GM23338 (cell line): ENCODE measurements around the gene APCDD1L. TPM values are rescaled to one million over a fixed set of nuclear protein-coding genes. Genes with fewer than 3 reads are reported as not detected.

ENCODE experiments used
- ATAC-seq: fragments of 200-7000 bp; cut with Tn5 transposase; 3 replicates; pipeline ENCODE4 v1.9.1; 2020
- DNase-seq: peaks from one replicate; pipeline ENCODE4 v3.0.0-alpha.2; 2015; ENCODE audit warnings: low spot score
- H2AFZ ChIP-seq: fragments of 200-600 bp; sonication (generic); 2 replicates; pipeline ENCODE4 v1.8.0; 2016; ENCODE audit warnings: antibody characterized with exemption, mild to moderate bottlenecking, moderate library complexity
- H3F3A ChIP-seq: fragments of 200-600 bp; sonication (generic); replicated peaks from 2 replicates; pipeline ENCODE4 v1.8.0; 2017; ENCODE audit warnings: antibody characterized with exemption, mixed run types, low read depth
- H3K27ac ChIP-seq: fragments of 200-600 bp; sonication (generic); 2 replicates; pipeline ENCODE4 v1.6.1; 2016; ENCODE audit warnings: low read depth
- H3K27me3 ChIP-seq: fragments of 200-600 bp; sonication (generic); 2 replicates; pipeline ENCODE4 v1.8.0; 2016; ENCODE audit warnings: mild to moderate bottlenecking, mixed run types, moderate library complexity; ENCODE audit not compliant: insufficient read depth
- H3K36me3 ChIP-seq: fragments of 200-600 bp; sonication (generic); 2 replicates; pipeline ENCODE4 v1.8.0; 2016; ENCODE audit warnings: mild to moderate bottlenecking; ENCODE audit not compliant: insufficient read depth
- H3K4me1 ChIP-seq: fragments of 200-600 bp; sonication (generic); 2 replicates; pipeline ENCODE4 v1.8.0; 2016; ENCODE audit warnings: mild to moderate bottlenecking, moderate library complexity; ENCODE audit not compliant: insufficient read depth
- H3K4me2 ChIP-seq: fragments of 200-600 bp; sonication (generic); 2 replicates; pipeline ENCODE4 v1.7.1; 2017; ENCODE audit warnings: mixed run types
- H3K4me3 ChIP-seq: fragments of 200-600 bp; sonication (generic); 2 replicates; pipeline ENCODE4 v1.6.1; 2016; ENCODE audit warnings: mixed run types
- H3K79me2 ChIP-seq: fragments of 200-600 bp; sonication (generic); replicated peaks from 2 replicates; pipeline ENCODE4 v1.8.0; 2017; ENCODE audit warnings: mild to moderate bottlenecking; ENCODE audit not compliant: insufficient read depth
- H3K9me2 ChIP-seq: fragments of 200-600 bp; sonication (generic); 2 replicates; pipeline ENCODE4 v1.8.0; 2017; ENCODE audit not compliant: insufficient read depth
- H4K20me1 ChIP-seq: fragments of 200-600 bp; sonication (generic); replicated peaks from 2 replicates; pipeline ENCODE4 v1.8.0; 2017; ENCODE audit warnings: mild to moderate bottlenecking; ENCODE audit not compliant: insufficient read depth
- H3K27ac Mint-ChIP-seq: 2 replicates; pipeline ENCODE4 v1.8.0; 2020; ENCODE audit warnings: inconsistent platforms, mild to moderate bottlenecking, moderate library complexity, mixed read lengths
- H3K27me3 Mint-ChIP-seq: 3 replicates; pipeline ENCODE4 v1.8.0; 2022; ENCODE audit warnings: low read depth, mild to moderate bottlenecking, moderate library complexity, mixed read lengths, inconsistent platforms; ENCODE audit not compliant: insufficient read depth, poor library complexity
- H3K36me3 Mint-ChIP-seq: 3 replicates; pipeline ENCODE4 v1.8.0; 2021; ENCODE audit warnings: low read depth, mild to moderate bottlenecking, inconsistent platforms, moderate library complexity, mixed read lengths
- H3K4me1 Mint-ChIP-seq: 3 replicates; pipeline ENCODE4 v1.8.0; 2020; ENCODE audit warnings: mild to moderate bottlenecking, inconsistent platforms, mixed read lengths
- H3K4me3 Mint-ChIP-seq: 3 replicates; pipeline ENCODE4 v1.8.0; 2021; ENCODE audit warnings: moderate library complexity, mild to moderate bottlenecking, inconsistent platforms, mixed read lengths
- H3K9me3 Mint-ChIP-seq: 3 replicates; pipeline ENCODE4 v1.8.0; 2020; ENCODE audit warnings: moderate library complexity, mild to moderate bottlenecking, inconsistent platforms, mixed read lengths
- CREB1 ChIP-seq: fragments of 250-450 bp; sonication (Bioruptor Pico); IDR thresholded peaks from 2 replicates; pipeline ENCODE4 v1.5.0; 2020; ENCODE audit warnings: low read depth, mild to moderate bottlenecking, moderate library complexity
- CTCF ChIP-seq, 2 experiments: fragments of 200-600 bp in 1 of 2; sonication (generic) in 1 of 2; conservative IDR thresholded peaks; 2 replicates each; pipeline versions ENCODE4 v1.5.1 to v1.6.1; 2016 to 2017; ENCODE audit warnings: antibody characterized with exemption in 2 of 2, low read depth in 2 of 2, mild to moderate bottlenecking in 2 of 2, moderate library complexity in 1 of 2
- ETS1 ChIP-seq: IDR thresholded peaks from 2 replicates; pipeline ENCODE4 v1.6.1; 2016; ENCODE audit warnings: antibody characterized with exemption
- EZH2 ChIP-seq: fragments of 200-600 bp; sonication (generic); IDR thresholded peaks from one replicate; pipeline ENCODE4 v1.8.0; 2017; ENCODE audit warnings: antibody characterized with exemption, mild to moderate bottlenecking, low read depth; ENCODE audit not compliant: unreplicated experiment
- EZH2phosphoT487 ChIP-seq: fragments of 200-600 bp; sonication (generic); IDR thresholded peaks from one replicate; pipeline ENCODE4 v1.8.1; 2018; ENCODE audit warnings: antibody characterized with exemption; ENCODE audit not compliant: unreplicated experiment
- JUNB ChIP-seq: IDR thresholded peaks from one replicate; pipeline ENCODE4 v1.6.1; 2016; ENCODE audit warnings: antibody characterized with exemption; ENCODE audit not compliant: unreplicated experiment
- NANOG ChIP-seq: IDR thresholded peaks from 2 replicates; pipeline ENCODE4 v1.6.1; 2016; ENCODE audit warnings: antibody characterized with exemption, borderline replicate concordance
- POLR2AphosphoS5 ChIP-seq: IDR thresholded peaks from 2 replicates; pipeline ENCODE4 v1.6.1; 2016; ENCODE audit warnings: antibody characterized with exemption, low read depth
- REST ChIP-seq: IDR thresholded peaks from one replicate; pipeline ENCODE4 v1.6.1; 2018; ENCODE audit warnings: antibody characterized with exemption; ENCODE audit not compliant: unreplicated experiment
- ZNF114 ChIP-seq: fragments of 250-450 bp; sonication (Bioruptor Pico); IDR thresholded peaks from 2 replicates; pipeline ENCODE4 v1.5.0; 2020; ENCODE audit warnings: mild to moderate bottlenecking, moderate library complexity
- ZNF331 ChIP-seq: fragments of 250-450 bp; sonication (Bioruptor Pico); IDR thresholded peaks from 2 replicates; pipeline ENCODE4 v1.5.0; 2020; ENCODE audit warnings: low read depth, mild to moderate bottlenecking, moderate library complexity
- ZNF462 ChIP-seq: fragments of 250-450 bp; sonication (Bioruptor Pico); IDR thresholded peaks from 2 replicates; pipeline ENCODE4 v1.5.0; 2020; ENCODE audit warnings: mild to moderate bottlenecking, moderate library complexity
- polyA plus RNA-seq: library from polyadenylated mRNA; unstranded; fragments of >200 nt; fragmentation: Nextera tagmentation; extraction: Ambion mirVana; gene quantifications from 2 replicates; pipeline ENCODE4 v1.2.1, GENCODE V29; 2016
- total RNA-seq: library from RNA; depleted of rRNA; stranded (reverse); fragments of >200 nt; shearing (Covaris generic); gene quantifications from 2 replicates; pipeline ENCODE4 v1.2.3, GENCODE V29; 2014

APCDD1L gene
- total and polyA plus RNA-seq, 2 experiments from 2014 or later = 1.8 to 4.6 TPM

- peaks cover 4% of the 10 kb centered on the region; the same call in 2 of the 3 replicates for H3K4me1 Mint-ChIP-seq
Observed at GRCh38 chr20:58483470-58483869, 31.7 kb downstream of the APCDD1L start.

More at GRCh38 chr20:58483470-58483869, 31.7 kb downstream of the APCDD1L start:
- Mint-ChIP-seq H3K4me3 (no peak overlapping the region), H3K27ac (no peak overlapping the region), H3K27me3 (no peaks in the 10 kb centered on the region), H3K9me3 (peaks cover 38% of the 10 kb centered on the region), H3K36me3 (peaks cover 21% of the 10 kb centered on the region)
- peaks cover 7% of the 10 kb centered on the region; the same call in 1 of the 2 replicates for H3K4me1 ChIP-seq
- H3K4me3 ChIP-seq = no peak overlapping the region
- no peak overlapping the region for H2AFZ ChIP-seq
- TF ChIP-seq CREB1 (CRISPR knock-in tag) (no peak), ZNF462 (CRISPR knock-in tag) (no peak), CTCF (conservative IDR thresholded peaks at IDR 0.05; ENCODE audit: low read depth in 2 of 2) (no peak), EZH2phosphoT487 (no peak), ZNF114 (no peak), EZH2 (no peak), REST (no peak), POLR2AphosphoS5 (no peak), ZNF331 (CRISPR knock-in tag) (no peak), ETS1 (no peak), JUNB (no peak), NANOG (no peak)
- peaks cover 7% of the 10 kb centered on the region; the same call in 1 of the 2 replicates for H3K9me2 ChIP-seq
- DNase-seq (no peak), ATAC-seq (no peak)
- no peaks in the 10 kb centered on the region for H3F3A ChIP-seq
- H3K36me3 ChIP-seq = peaks cover 4% of the 10 kb centered on the region; the same call in 1 of the 2 replicates
- no peak overlapping the region for H3K27ac ChIP-seq
- H3K79me2 ChIP-seq = no peaks in the 10 kb centered on the region
- no peaks in the 10 kb centered on the region for H4K20me1 ChIP-seq
- H3K4me2 ChIP-seq = no peak overlapping the region
- H3K27me3 ChIP-seq = no peaks in the 10 kb centered on the region
